Adrenal gland (tissue), 12 donors: ENCODE measurements around the gene MYO1E. TPM values are rescaled to one million over a fixed set of nuclear protein-coding genes. Genes with fewer than 3 reads are reported as not detected.
A peak's percentile ranks its signal among the peaks of the same experiment; 100 is the strongest.

Experiments
- DNase-seq, 7 donors: peaks; one replicate each; pipeline ENCODE4 v3.0.0-alpha.2; 2019 to 2020
- H3K27ac ChIP-seq, 5 donors: fragments of 200-600 bp; sonication (generic) in 4 of 5; 1 replicate in 3 of 5; 2 replicates in 2 of 5; pipeline versions ENCODE4 v1.5.1 to v1.8.0; 2016 to 2020; ENCODE audit warnings: mild to moderate bottlenecking in 1 of 5
- H3K27me3 ChIP-seq: fragments of 200-600 bp; 2 replicates; pipeline ENCODE4 v1.8.0; 2021
- H3K36me3 ChIP-seq, 2 donors: fragments of 200-600 bp; replicated peaks in 1 of 2; 1 replicate in 1 of 2; 2 replicates in 1 of 2; pipeline versions ENCODE4 v1.5.1 to v1.8.0; 2018 to 2022
- H3K4me1 ChIP-seq, 2 donors: fragments of 200-600 bp; replicated peaks in 1 of 2; 1 replicate in 1 of 2; 2 replicates in 1 of 2; pipeline versions ENCODE4 v1.5.1 to v1.8.0; 2018 to 2021
- H3K4me3 ChIP-seq, 4 donors: fragments of 200-600 bp; sonication (generic) in 3 of 4; one replicate each; pipeline ENCODE4 v1.5.1; 2016 to 2018
- H3K9me3 ChIP-seq, 3 donors: fragments of 200-600 bp; sonication (generic) in 1 of 3; replicated peaks in 1 of 3; 1 replicate in 2 of 3; 2 replicates in 1 of 3; pipeline versions ENCODE4 v1.5.1 to v1.8.0; 2016 to 2021
- CTCF ChIP-seq, 6 experiments: fragments of 450-650 bp in 4 of 6; fragments of 200-600 bp in 2 of 6; sonication (generic) in 1 of 6; IDR thresholded peaks; 1 replicate in 5 of 6; 2 replicates in 1 of 6; pipeline versions ENCODE4 v1.5.1 to v1.8.0; 2016 to 2021; ENCODE audit warnings: antibody characterized with exemption in 6 of 6, mild to moderate bottlenecking in 2 of 6, moderate library complexity in 1 of 6
- POLR2A ChIP-seq, 2 donors: fragments of 450-650 bp; IDR thresholded peaks; one replicate each; pipeline ENCODE4 v1.6.1; 2017; ENCODE audit warnings: antibody characterized with exemption in 2 of 2, mild to moderate bottlenecking in 2 of 2, moderate library complexity in 1 of 2
- WGBS, 4 donors: extraction: QIAGEN DNeasy Blood & Tissue Kit in 2 of 4; methylation state at CpG; one replicate each; pipeline versions ENCODE4 v1.1.5 to v1.1.7; 2013 to 2017; 5-methylcytosine and 5-hydroxymethylcytosine counted together
- intact Hi-C, 2 donors: fragments of 100-400 bp; cut with DNase I; formaldehyde crosslinking; loops; one replicate each; pipeline versions ENCODE4 v1.14.1 to v1.15.0; 2022 to 2023
- polyA plus RNA-seq, 3 donors: library from polyadenylated mRNA; stranded (reverse); fragments of 200-250 nt in 2 of 3; fragments of 350-450 nt in 1 of 3; fragmentation: Illumina TruSeq in 1 of 3; extraction: RNeasy Lipid Tissue Mini Kit (QIAGEN cat#74804) in 1 of 3; gene quantifications; one replicate each; pipeline ENCODE4 v1.2.3, GENCODE V29; 2013 to 2014
- total RNA-seq, 9 donors: library from RNA; depleted of rRNA in 4 of 9; stranded (reverse); fragments of >200 nt in 4 of 9; fragments of 120-200 nt in 1 of 9; fragmentation: NEBNext Ultra II Directional in 1 of 9; extraction: Animal tissue kit (Norgen Biotek cat#: 25700) in 1 of 9; gene quantifications; one replicate each; pipeline versions ENCODE4 v1.1.0 to v1.2.4, GENCODE V29; 2013 to 2023
- donor health status: healthy with polysubstance abuse.
- donor health status: Bipolar disorder and iron deficiency.
- donor health status: DM: yes; HTN: yes; CAD: no.
- donor health status: DM: no; HTN: no; CAD: no.
- donor health status: DM: no; HTN: no; CAD: no.
- donor health status: DM: yes; HTN: yes; CAD: no.

The MYO1E gene
- total and polyA plus RNA-seq, 12 donors: 11.9 to 50.8 (median 26.0) TPM

DNA sequence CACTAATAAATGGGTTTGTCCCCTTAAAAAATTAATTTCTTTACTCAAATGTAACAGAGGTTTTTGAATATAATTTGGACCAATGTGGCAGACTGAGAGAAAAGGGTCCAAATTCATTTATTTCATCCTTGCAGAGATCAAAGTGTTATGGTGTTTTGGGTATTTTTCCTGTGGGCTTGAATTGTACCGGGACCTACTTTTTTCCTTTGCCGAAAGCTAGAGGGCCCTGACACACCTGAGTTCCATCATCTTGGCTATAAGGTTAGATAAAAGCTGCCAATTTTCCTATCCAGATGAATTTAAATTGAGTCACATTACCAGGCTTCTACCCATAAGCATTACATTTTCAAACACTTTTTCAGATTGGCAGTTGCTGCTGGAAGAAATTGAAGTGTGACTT, 266.8 kb downstream of the MYO1E start:
- WGBS, 4 donors: 55 to 64% (median 61%) methylated on average over 2 of the region's 2 CpGs
- H3K36me3 ChIP-seq: no peaks in the 10 kb centered on the region
- peaks cover 0 to 6% of the 10 kb centered on the region in 2 donors for H3K4me1 ChIP-seq
- H3K4me3 ChIP-seq: peak overlapping the region in 1 of 4 donors; percentile 61
- no peak overlapping the region for H3K27ac ChIP-seq
- no peak for TF ChIP-seq POLR2A (IDR thresholded peaks at IDR 0.05)
- TF ChIP-seq CTCF (IDR thresholded peaks at IDR 0.05): no peak
- intact Hi-C loops: loop anchor here in 1 of 2 donors (10.0 kb wide), 1 partner anchor 111 kb away; no protein-coding TSS in a partner anchor
- H3K27me3 ChIP-seq: no peaks in the 10 kb centered on the region
- H3K9me3 ChIP-seq: no peaks in the 10 kb centered on the region
- DNase-seq: no peak

GRCh38 chr15:59104912-59105732, 267.5 kb downstream of the MYO1E start, which contains the start of gene CCNB2:
Gene CCNB2 (plus strand): TSS chr15:59105146. CDS start chr15:59105269, 123 bp downstream.
- Histone ChIP-seq H3K27me3 (no peaks in the 10 kb centered on the region), H3K9me3 (no peaks in the 10 kb centered on the region), H3K4me1 (peaks cover 0 to 6% of the 10 kb centered on the region in 2 donors), H3K4me3 (peak within 1 kb of the TSS; percentile 14 to 61 (median 30)), H3K36me3 (no peaks in the 10 kb centered on the region), H3K27ac (peak within 1 kb of the TSS in 1 of 5 donors; percentile 42)
- WGBS, 4 donors: 0% methylated on average over 37 to 57 of the region's 57 CpGs
- TF ChIP-seq POLR2A (IDR thresholded peaks at IDR 0.05) (peak in 1 of 2 donors; percentile 47), CTCF (IDR thresholded peaks at IDR 0.05) (no peak)
- peak; percentile 84 to 94 (median 87) for DNase-seq
- intact Hi-C loops: loop anchor here in 1 of 2 donors (10.0 kb wide), 1 partner anchor 110 kb away; no protein-coding TSS in a partner anchor

- H3K4me1 ChIP-seq: peaks cover 0 to 6% of the 10 kb centered on the region in 2 donors
- WGBS, 4 donors: 0 to 4% (median 2%) methylated on average over 9 of the region's 9 CpGs
- intact Hi-C loops: loop anchor here in 1 of 2 donors (10.0 kb wide), 1 partner anchor 110 kb away; no protein-coding TSS in a partner anchor
- H3K27ac ChIP-seq: peak overlapping the region in 1 of 5 donors; percentile 42
- H3K9me3 ChIP-seq: no peaks in the 10 kb centered on the region
- TF ChIP-seq CTCF (IDR thresholded peaks at IDR 0.05) (no peak), POLR2A (IDR thresholded peaks at IDR 0.05) (no peak)
- H3K27me3 ChIP-seq: no peaks in the 10 kb centered on the region
- peak in 1 of 7 donors; percentile 14 for DNase-seq
- peak overlapping the region in 2 of 4 donors; percentile 30 to 61 for H3K4me3 ChIP-seq
- H3K36me3 ChIP-seq: no peaks in the 10 kb centered on the region
Observed at GRCh38 chr15:59104602-59104911, 268.1 kb downstream of the MYO1E start.

GRCh38 chr15:59099162-59099685, 273.4 kb downstream of the MYO1E start:
- H3K36me3 ChIP-seq: peaks cover 0 to 22% of the 10 kb centered on the region in 2 donors
- H3K9me3 ChIP-seq: no peaks in the 10 kb centered on the region
- no peak for DNase-seq
- H3K4me1 ChIP-seq: no peaks in the 10 kb centered on the region
- H3K27me3 ChIP-seq: no peaks in the 10 kb centered on the region
- 58 to 86% (median 85%) methylated on average over 2 of the region's 2 CpGs for WGBS, 4 donors
- intact Hi-C loops: no loop called here
- no peak overlapping the region for H3K4me3 ChIP-seq
- TF ChIP-seq POLR2A (IDR thresholded peaks at IDR 0.05) (no peak), CTCF (IDR thresholded peaks at IDR 0.05) (no peak)
- no peak overlapping the region for H3K27ac ChIP-seq
